Mesothelial cell of epicardium (in vitro differentiated cells): Measurements from ENCODE around the gene BTLA. TPM values are rescaled to one million over a fixed set of nuclear protein-coding genes. Genes with fewer than 3 reads are reported as not detected.
"Not testable (repeated sequence)": the region's sequence is repeated elsewhere in the genome, so short reads cannot be mapped to it uniquely, and the experiment has no call there.

Source experiments
- DNase-seq, 2 experiments: peaks; one replicate each; pipeline ENCODE4 v3.0.0; 2021; ENCODE audit warnings: low spot score in 2 of 2; ENCODE audit not compliant: unreplicated experiment in 2 of 2
- H3K27ac Mint-ChIP-seq: 2 replicates; pipeline ENCODE4 v1.8.0; 2021; ENCODE audit warnings: mixed read lengths
- H3K27me3 Mint-ChIP-seq: 2 replicates; pipeline ENCODE4 v1.8.0; 2021; ENCODE audit warnings: low read depth, mixed read lengths
- H3K36me3 Mint-ChIP-seq: 2 replicates; pipeline ENCODE4 v1.8.0; 2021; ENCODE audit warnings: mixed read lengths
- H3K4me1 Mint-ChIP-seq: 2 replicates; pipeline ENCODE4 v1.8.0; 2021; ENCODE audit warnings: mixed read lengths
- H3K4me3 Mint-ChIP-seq: 2 replicates; pipeline ENCODE4 v1.8.0; 2021; ENCODE audit warnings: mild to moderate bottlenecking, moderate library complexity, mixed read lengths
- H3K9me3 Mint-ChIP-seq: 2 replicates; pipeline ENCODE4 v1.8.0; 2021; ENCODE audit warnings: mixed read lengths
- CTCF ChIP-seq: fragments of 200-600 bp; sonication (generic); IDR thresholded peaks from one replicate; pipeline ENCODE4 v1.5.0; 2021; ENCODE audit warnings: antibody characterized with exemption; ENCODE audit not compliant: unreplicated experiment
- total RNA-seq: library from RNA; stranded (reverse); gene quantifications from 3 replicates; pipeline ENCODE4 v1.2.1, GENCODE V29; 2021

BTLA gene
- total RNA-seq, 1 donor from 2014 or later = not detected

- Mint-ChIP-seq H3K9me3 (peaks cover 7% of the 10 kb centered on the region), H3K27ac (peak overlapping the region; percentile 52), H3K4me3 (no peak overlapping the region), H3K27me3 (no peaks in the 10 kb centered on the region), H3K4me1 (peaks cover 8% of the 10 kb centered on the region), H3K36me3 (no peaks in the 10 kb centered on the region)
- no peak for TF ChIP-seq CTCF
- DNase-seq = no peak
Observed at GRCh38 chr3:112496366-112497067, 2.8 kb downstream of the BTLA start.

- H3K4me3 Mint-ChIP-seq, DNase-seq, H3K27ac Mint-ChIP-seq, H3K4me1 Mint-ChIP-seq, H3K27me3 Mint-ChIP-seq, H3K9me3 Mint-ChIP-seq, H3K36me3 Mint-ChIP-seq: not testable (repeated sequence)
Observed at GRCh38 chr3:112494448-112494767, 4.9 kb downstream of the BTLA start.

- no peaks in the 10 kb centered on the region for H3K36me3 Mint-ChIP-seq
- DNase-seq = no peak
- H3K9me3 Mint-ChIP-seq = peaks cover 7% of the 10 kb centered on the region
- peaks cover 8% of the 10 kb centered on the region for H3K4me1 Mint-ChIP-seq
- no peak for TF ChIP-seq CTCF
- no peaks in the 10 kb centered on the region for H3K27me3 Mint-ChIP-seq
- H3K4me3 Mint-ChIP-seq = no peak overlapping the region
- no peak overlapping the region for H3K27ac Mint-ChIP-seq
Observed at GRCh38 chr3:112492124-112492523, 7.1 kb downstream of the BTLA start.

GRCh38 chr3:112491373-112491772 is 7.9 kb downstream of the BTLA start:
- no peak for TF ChIP-seq CTCF
- no peaks in the 10 kb centered on the region for H3K36me3 Mint-ChIP-seq
- no peak for DNase-seq
- no peak overlapping the region for H3K27ac Mint-ChIP-seq
- peaks cover 7% of the 10 kb centered on the region for H3K4me1 Mint-ChIP-seq
- H3K27me3 Mint-ChIP-seq = no peaks in the 10 kb centered on the region
- H3K4me3 Mint-ChIP-seq = no peak overlapping the region
- H3K9me3 Mint-ChIP-seq = peaks cover 7% of the 10 kb centered on the region

- TF ChIP-seq CTCF = no peak
- Mint-ChIP-seq H3K36me3 (no peaks in the 10 kb centered on the region), H3K27ac (no peak overlapping the region), H3K27me3 (no peaks in the 10 kb centered on the region), H3K9me3 (peaks cover 7% of the 10 kb centered on the region), H3K4me3 (no peak overlapping the region), H3K4me1 (no peaks in the 10 kb centered on the region)
- no peak for DNase-seq
Observed at GRCh38 chr3:112489674-112490479, 9.4 kb downstream of the BTLA start.

GRCh38 chr3:112486811-112487505 is 12.3 kb downstream of the BTLA start:
- no peaks in the 10 kb centered on the region for H3K4me1 Mint-ChIP-seq
- H3K9me3 Mint-ChIP-seq = no peaks in the 10 kb centered on the region
- no peak for TF ChIP-seq CTCF
- DNase-seq = no peak
- no peaks in the 10 kb centered on the region for H3K36me3 Mint-ChIP-seq
- H3K27ac Mint-ChIP-seq = no peak overlapping the region
- H3K27me3 Mint-ChIP-seq = no peaks in the 10 kb centered on the region
- H3K4me3 Mint-ChIP-seq = no peak overlapping the region
